Trophoblast cell (in vitro differentiated cells and primary cell): ENCODE measurements around the gene PCDHA8.
"Not testable (repeated sequence)": the region's sequence is repeated elsewhere in the genome, so short reads cannot be mapped to it uniquely, and the experiment has no call there.

Experiments used
- DNase-seq, 2 donors: peaks; one replicate each; pipeline ENCODE4 v3.0.0-alpha.2; 2016
- H2AFZ ChIP-seq: 2 replicates; pipeline ENCODE4 v1.6.1; 2013; ENCODE audit warnings: low read length, moderate library complexity, mild to moderate bottlenecking; ENCODE audit not compliant: insufficient read depth, poor library complexity
- H2AK5ac ChIP-seq: 2 replicates; pipeline ENCODE4 v1.6.1; 2013; ENCODE audit warnings: mild to moderate bottlenecking, low read length
- H2BK120ac ChIP-seq: 2 replicates; pipeline ENCODE4 v1.6.1; 2013; ENCODE audit warnings: low read length, mild to moderate bottlenecking, moderate library complexity; ENCODE audit not compliant: insufficient read depth, poor library complexity
- H2BK12ac ChIP-seq: 2 replicates; pipeline ENCODE4 v1.6.1; 2013; ENCODE audit warnings: mild to moderate bottlenecking, low read length, moderate library complexity
- H2BK5ac ChIP-seq: 2 replicates; pipeline ENCODE4 v1.6.1; 2013; ENCODE audit warnings: low read length, low read depth, moderate library complexity, mild to moderate bottlenecking; ENCODE audit not compliant: poor library complexity
- H3K14ac ChIP-seq: 2 replicates; pipeline ENCODE4 v1.6.1; 2013; ENCODE audit warnings: mild to moderate bottlenecking, low read length
- H3K18ac ChIP-seq: 2 replicates; pipeline ENCODE4 v1.6.1; 2013; ENCODE audit warnings: mild to moderate bottlenecking, low read length
- H3K23ac ChIP-seq: 2 replicates; pipeline ENCODE4 v1.6.1; 2013; ENCODE audit warnings: low read length
- H3K27ac ChIP-seq: 2 replicates; pipeline ENCODE4 v1.5.1; 2013; ENCODE audit warnings: low read depth, mild to moderate bottlenecking, inconsistent platforms, low read length, moderate library complexity
- H3K27me3 ChIP-seq: 2 replicates; pipeline ENCODE4 v1.6.1; 2013; ENCODE audit warnings: inconsistent platforms, mild to moderate bottlenecking, low read length, moderate library complexity; ENCODE audit not compliant: insufficient read depth
- H3K36me3 ChIP-seq, 2 experiments: 1 replicate in 1 of 2; 2 replicates in 1 of 2; pipeline ENCODE4 v1.6.1; 2013; ENCODE audit warnings: low read length in 2 of 2, mild to moderate bottlenecking in 2 of 2, moderate library complexity in 1 of 2; ENCODE audit not compliant: insufficient read depth in 2 of 2, control insufficient read depth in 1 of 2
- H3K4ac ChIP-seq: 2 replicates; pipeline ENCODE4 v1.6.1; 2013; ENCODE audit warnings: low read depth, mild to moderate bottlenecking, low read length, moderate library complexity
- H3K4me1 ChIP-seq, 2 experiments: 1 replicate in 1 of 2; 2 replicates in 1 of 2; pipeline ENCODE4 v1.6.1; 2013; ENCODE audit warnings: low read length in 2 of 2, mild to moderate bottlenecking in 2 of 2, moderate library complexity in 1 of 2; ENCODE audit not compliant: insufficient read depth in 2 of 2, control insufficient read depth in 1 of 2
- H3K4me2 ChIP-seq: 2 replicates; pipeline ENCODE4 v1.6.1; 2013; ENCODE audit warnings: inconsistent platforms, mild to moderate bottlenecking, low read length, moderate library complexity
- H3K4me3 ChIP-seq: 2 replicates; pipeline ENCODE4 v1.5.1; 2013; ENCODE audit warnings: mild to moderate bottlenecking, low read depth, low read length, inconsistent platforms
- H3K79me1 ChIP-seq: one replicate; pipeline ENCODE4 v1.6.1; 2013; ENCODE audit warnings: low read length
- H3K79me2 ChIP-seq: 2 replicates; pipeline ENCODE4 v1.6.1; 2013; ENCODE audit warnings: low read length, mild to moderate bottlenecking; ENCODE audit not compliant: control insufficient read depth, insufficient read depth, poor library complexity
- H3K9ac ChIP-seq: 2 replicates; pipeline ENCODE4 v1.6.1; 2013; ENCODE audit warnings: mild to moderate bottlenecking, low read length
- H3K9me3 ChIP-seq: 2 replicates; pipeline ENCODE4 v1.6.1; 2013; ENCODE audit warnings: low read depth, mild to moderate bottlenecking, control low read depth, inconsistent platforms, low read length; ENCODE audit not compliant: insufficient read depth
- H4K12ac ChIP-seq: 2 replicates; pipeline ENCODE4 v1.6.1; 2013; ENCODE audit warnings: low read depth, mild to moderate bottlenecking, low read length, moderate library complexity
- H4K8ac ChIP-seq: 2 replicates; pipeline ENCODE4 v1.6.1; 2013; ENCODE audit warnings: low read depth, mild to moderate bottlenecking, low read length, moderate library complexity
- H4K91ac ChIP-seq: one replicate; pipeline ENCODE4 v1.6.1; 2013; ENCODE audit warnings: low read depth, mild to moderate bottlenecking, low read length, moderate library complexity
- WGBS: extraction: QIAGEN DNeasy Blood & Tissue Kit; methylation state at CpG from one replicate; pipeline ENCODE4 v1.1.7; 2013; ENCODE audit warnings: missing lambda C conversion rate; ENCODE audit not compliant: insufficient read length, insufficient coverage; ENCODE audit errors: extremely low coverage; 5-methylcytosine and 5-hydroxymethylcytosine counted together

Gene PCDHA8

GRCh38 chr5:140869555-140869886 is 28.5 kb downstream of the PCDHA8 start:
- Histone ChIP-seq H3K27ac (no peak overlapping the region), H4K8ac (no peak overlapping the region), H3K36me3 (peaks cover 13 to 15% of the 10 kb centered on the region in 2 experiments), H2AFZ (no peak overlapping the region), H2BK120ac (no peak overlapping the region), H3K4me2 (peak overlapping the region; percentile 72), H3K9ac (no peak overlapping the region), H3K4me3 (peak overlapping the region; percentile 75), H3K79me1 (no peaks in the 10 kb centered on the region), H3K27me3 (no peaks in the 10 kb centered on the region), H2BK12ac (no peak overlapping the region), H3K9me3 (peaks cover 8% of the 10 kb centered on the region), H4K12ac (peak overlapping the region; percentile 70), H3K14ac (no peak overlapping the region), H3K4ac (no peak overlapping the region), H3K4me1 (no peaks in the 10 kb centered on the region), H3K79me2 (no peaks in the 10 kb centered on the region), H3K18ac (no peak overlapping the region), H3K23ac (no peak overlapping the region), H2BK5ac (no peak overlapping the region), H2AK5ac (no peak overlapping the region), H4K91ac (no peak overlapping the region)
- no CpG with 5 or more reads among the region's 5 CpGs for WGBS
- no peak for DNase-seq

DNA sequence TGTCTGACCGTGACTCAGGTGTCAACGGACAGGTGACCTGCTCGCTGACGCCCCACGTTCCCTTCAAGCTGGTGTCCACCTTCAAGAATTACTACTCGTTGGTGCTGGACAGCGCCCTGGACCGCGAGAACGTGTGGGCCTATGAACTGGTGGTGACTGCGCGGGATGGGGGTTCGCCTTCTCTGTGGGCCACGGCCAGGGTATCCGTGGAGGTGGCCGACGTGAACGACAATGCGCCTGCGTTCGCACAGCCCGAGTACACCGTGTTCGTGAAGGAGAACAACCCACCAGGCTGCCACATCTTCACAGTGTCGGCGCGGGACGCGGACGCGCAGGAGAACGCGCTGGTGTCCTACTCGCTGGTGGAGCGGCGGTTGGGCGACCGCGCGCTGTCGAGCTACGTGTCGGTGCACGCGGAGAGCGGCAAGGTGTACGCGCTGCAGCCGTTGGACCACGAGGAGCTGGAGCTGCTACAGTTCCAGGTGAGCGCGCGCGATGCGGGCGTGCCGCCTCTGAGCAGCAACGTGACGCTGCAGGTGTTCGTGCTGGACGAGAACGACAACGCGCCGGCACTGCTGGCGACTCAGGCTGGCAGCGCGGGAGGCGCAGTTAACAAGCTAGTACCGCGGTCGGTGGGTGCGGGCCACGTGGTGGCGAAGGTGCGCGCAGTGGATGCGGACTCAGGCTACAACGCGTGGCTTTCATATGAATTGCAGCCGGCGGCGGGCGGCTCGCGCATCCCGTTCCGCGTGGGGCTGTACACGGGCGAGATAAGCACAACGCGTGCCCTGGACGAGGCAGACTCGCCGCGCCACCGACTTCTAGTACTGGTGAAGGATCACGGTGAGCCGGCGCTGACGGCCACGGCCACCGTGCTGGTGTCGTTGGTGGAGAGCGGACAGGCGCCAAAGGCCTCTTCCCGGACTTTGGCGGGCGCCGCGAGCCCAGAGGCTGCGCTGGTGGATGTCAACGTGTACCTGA is 29.5 kb downstream of the PCDHA8 start:
- Histone ChIP-seq H3K18ac (no peak overlapping the region), H3K4me1 (no peaks in the 10 kb centered on the region), H3K4me2 (no peak overlapping the region), H2BK5ac (no peak overlapping the region), H4K12ac (no peak overlapping the region), H3K36me3 (peaks cover 13 to 15% of the 10 kb centered on the region in 2 experiments), H3K4me3 (peak overlapping the region; percentile 34), H3K27me3 (no peaks in the 10 kb centered on the region), H3K14ac (no peak overlapping the region), H3K9me3 (peaks cover 8% of the 10 kb centered on the region), H3K79me1 (no peaks in the 10 kb centered on the region), H2BK12ac (no peak overlapping the region), H3K79me2 (peaks cover 2% of the 10 kb centered on the region), H4K91ac (no peak overlapping the region), H2AK5ac (no peak overlapping the region), H2BK120ac (no peak overlapping the region), H3K9ac (no peak overlapping the region), H3K4ac (no peak overlapping the region), H2AFZ (no peak overlapping the region), H4K8ac (no peak overlapping the region), H3K23ac (no peak overlapping the region), H3K27ac (no peak overlapping the region)
- DNase-seq = no peak
- no CpG with 5 or more reads among the region's 114 CpGs for WGBS

DNA sequence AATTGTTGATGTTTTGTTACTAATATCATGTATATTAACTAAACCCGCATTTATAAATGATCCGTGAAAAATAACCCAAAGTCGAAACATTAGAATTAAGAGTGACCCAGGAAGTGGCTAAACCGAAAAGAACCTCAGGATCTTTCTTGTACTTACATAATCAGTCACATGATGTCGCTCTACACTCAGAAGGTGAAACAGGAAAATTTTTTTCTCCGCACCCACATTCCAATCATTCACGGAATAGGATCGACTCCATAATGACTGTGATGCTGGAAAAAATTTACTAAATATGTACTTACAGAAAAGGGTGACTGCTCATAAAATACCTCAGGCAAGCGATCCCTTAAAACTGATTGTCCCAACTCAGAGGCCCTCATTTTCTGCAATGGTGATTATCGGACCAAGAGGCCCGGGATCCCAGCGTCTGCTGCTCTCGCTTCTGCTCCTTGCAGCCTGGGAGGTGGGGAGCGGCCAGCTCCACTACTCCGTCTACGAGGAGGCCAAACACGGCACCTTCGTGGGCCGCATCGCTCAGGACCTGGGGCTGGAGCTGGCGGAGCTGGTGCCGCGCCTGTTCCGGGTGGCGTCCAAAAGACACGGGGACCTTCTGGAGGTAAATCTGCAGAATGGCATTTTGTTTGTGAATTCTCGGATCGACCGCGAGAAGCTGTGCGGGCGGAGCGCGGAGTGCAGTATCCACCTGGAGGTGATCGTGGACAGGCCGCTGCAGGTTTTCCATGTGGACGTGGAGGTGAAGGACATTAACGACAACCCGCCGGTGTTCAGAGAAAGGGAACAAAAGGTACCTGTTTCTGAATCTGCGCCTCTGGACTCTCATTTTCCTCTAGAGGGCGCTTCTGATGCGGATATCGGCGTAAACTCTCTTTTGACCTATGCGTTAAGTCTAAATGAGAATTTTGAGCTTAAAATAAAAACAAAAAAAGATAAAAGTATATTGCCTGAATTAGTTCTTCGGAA is 34.4 kb downstream of the PCDHA8 start, which contains the start of gene PCDHA12:
Gene PCDHA12, plus strand, starts transcription at position 224 of the 981 bp plus-strand sequence. Its CDS starts 165 bp downstream, at position 389.
- no peak within 1 kb of the TSS for H3K23ac ChIP-seq
- H2AFZ ChIP-seq = peak within 1 kb of the TSS; percentile 11
- no peak within 1 kb of the TSS for H3K14ac ChIP-seq
- H3K36me3 ChIP-seq = peaks cover 16 to 19% of the 10 kb centered on the region in 2 experiments
- H3K27ac ChIP-seq = peak within 1 kb of the TSS; percentile 36
- H2AK5ac ChIP-seq = no peak within 1 kb of the TSS
- H3K4me1 ChIP-seq = no peaks in the 10 kb centered on the region
- peak within 1 kb of the TSS; percentile 11 for H4K12ac ChIP-seq
- H3K18ac ChIP-seq = no peak within 1 kb of the TSS
- WGBS = no CpG with 5 or more reads among the region's 47 CpGs
- peaks cover 9% of the 10 kb centered on the region for H3K9me3 ChIP-seq
- no peak within 1 kb of the TSS for H4K8ac ChIP-seq
- no peak within 1 kb of the TSS for H2BK120ac ChIP-seq
- peak within 1 kb of the TSS; percentile 79 for H3K4me3 ChIP-seq
- H2BK12ac ChIP-seq = no peak within 1 kb of the TSS
- DNase-seq = no peak
- no peaks in the 10 kb centered on the region for H3K27me3 ChIP-seq
- no peak within 1 kb of the TSS for H2BK5ac ChIP-seq
- peak within 1 kb of the TSS; percentile 25 for H4K91ac ChIP-seq
- peak within 1 kb of the TSS; percentile 26 for H3K4ac ChIP-seq
- peak within 1 kb of the TSS; percentile 18 for H3K9ac ChIP-seq
- H3K4me2 ChIP-seq = peak within 1 kb of the TSS; percentile 47
- H3K79me1 ChIP-seq = no peaks in the 10 kb centered on the region
- peaks cover 2% of the 10 kb centered on the region for H3K79me2 ChIP-seq

DNA sequence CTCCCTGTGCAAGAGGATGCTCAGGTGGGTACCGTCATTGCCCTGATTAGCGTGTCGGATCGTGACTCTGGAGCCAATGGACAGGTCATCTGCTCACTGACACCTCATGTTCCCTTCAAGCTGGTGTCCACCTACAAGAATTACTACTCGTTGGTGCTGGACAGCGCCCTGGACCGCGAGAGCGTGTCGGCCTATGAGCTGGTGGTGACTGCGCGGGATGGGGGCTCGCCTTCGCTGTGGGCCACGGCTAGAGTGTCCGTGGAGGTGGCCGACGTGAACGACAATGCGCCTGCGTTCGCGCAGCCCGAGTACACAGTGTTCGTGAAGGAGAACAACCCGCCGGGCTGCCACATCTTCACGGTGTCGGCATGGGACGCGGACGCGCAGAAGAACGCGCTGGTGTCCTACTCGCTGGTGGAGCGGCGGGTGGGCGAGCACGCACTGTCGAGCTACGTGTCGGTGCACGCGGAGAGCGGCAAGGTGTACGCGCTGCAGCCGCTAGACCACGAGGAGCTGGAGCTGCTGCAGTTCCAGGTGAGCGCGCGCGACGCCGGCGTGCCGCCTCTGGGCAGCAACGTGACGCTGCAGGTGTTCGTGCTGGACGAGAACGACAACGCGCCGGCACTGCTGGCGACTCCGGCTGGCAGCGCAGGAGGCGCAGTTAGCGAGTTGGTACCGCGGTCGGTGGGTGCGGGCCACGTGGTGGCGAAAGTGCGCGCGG is 35.7 kb downstream of the PCDHA8 start:
- not testable (repeated sequence) for H2BK12ac ChIP-seq, H4K8ac ChIP-seq, H3K79me1 ChIP-seq, H3K18ac ChIP-seq, H3K79me2 ChIP-seq, H3K36me3 ChIP-seq, H3K27ac ChIP-seq, H3K14ac ChIP-seq, H3K4me1 ChIP-seq, H2AFZ ChIP-seq, DNase-seq, H3K4me3 ChIP-seq, H4K91ac ChIP-seq, H2AK5ac ChIP-seq, H2BK120ac ChIP-seq, H3K27me3 ChIP-seq, H2BK5ac ChIP-seq, H3K9me3 ChIP-seq, H3K4ac ChIP-seq, H3K9ac ChIP-seq, H4K12ac ChIP-seq
- peak overlapping the region; percentile 18 for H3K23ac ChIP-seq
- WGBS = no CpG with 5 or more reads among the region's 80 CpGs
- H3K4me2 ChIP-seq = peak overlapping the region; percentile 11
